ENCODE results near the gene ROBO2.

Gene ROBO2

GRCh38 chr3:77342027-77342426, 302.1 kb downstream of the ROBO2 start:
- TF ChIP-seq CTCF (IDR thresholded peaks at IDR 0.05): no peak

- no peak for TF ChIP-seq CTCF (IDR thresholded peaks at IDR 0.05)
These were observed 302.8 kb downstream of the ROBO2 start for GRCh38 chr3:77342688-77343087.

- no peak for TF ChIP-seq CTCF (IDR thresholded peaks at IDR 0.05)
These were observed 305.1 kb downstream of the ROBO2 start for GRCh38 chr3:77345009-77345408.

GRCh38 chr3:77348244-77348855, 308.5 kb downstream of the ROBO2 start:
- peak; percentile 79 for TF ChIP-seq CTCF (IDR thresholded peaks at IDR 0.05)

GRCh38 chr3:77354958-77355357, 315.1 kb downstream of the ROBO2 start:
- TF ChIP-seq CTCF (IDR thresholded peaks at IDR 0.05): no peak

- no peak for TF ChIP-seq CTCF (IDR thresholded peaks at IDR 0.05)
These were observed 323.0 kb downstream of the ROBO2 start for GRCh38 chr3:77362936-77363335.

GRCh38 chr3:77365152-77365551, 325.3 kb downstream of the ROBO2 start:
- no peak for TF ChIP-seq CTCF (IDR thresholded peaks at IDR 0.05)

- no peak for TF ChIP-seq CTCF (IDR thresholded peaks at IDR 0.05)
These were observed 330.5 kb downstream of the ROBO2 start for GRCh38 chr3:77370413-77370812.
